ENCODE results near the gene ERICH6. TPM values are rescaled to one million over a fixed set of nuclear protein-coding genes. Genes with fewer than 3 reads are reported as not detected.
"Not testable (repeated sequence)": the region's sequence is repeated elsewhere in the genome, so short reads cannot be mapped to it uniquely, and the experiment has no call there.

ERICH6 gene
- total RNA-seq, 2 experiments from 2014 or later = 0.38 to 0.81 TPM

GRCh38 chr3:150622955-150623354 is 80.8 kb downstream of the ERICH6 start:
- Mint-ChIP-seq H3K4me1 (peaks cover 29% of the 10 kb centered on the region), H3K36me3 (ENCODE audit: low read depth) (peaks cover 62% of the 10 kb centered on the region)
- POLR2A ChIA-PET, DNase-seq, H3K4me3 Mint-ChIP-seq, H3K27ac Mint-ChIP-seq, CTCF ChIA-PET, H3K27me3 Mint-ChIP-seq, H3K9me3 Mint-ChIP-seq: not testable (repeated sequence)

GRCh38 chr3:150620002-150620689 is 83.6 kb downstream of the ERICH6 start:
- H3K27me3 Mint-ChIP-seq = no peaks in the 10 kb centered on the region
- ChIA-PET POLR2A (interaction anchor here (1.1 kb wide), 1 partner anchor 17 kb away, joined by 4 read pairs; the partner anchor contains the start of gene SELENOT), CTCF (interaction anchor here (0.9 kb wide), 1 partner anchor 168 kb away, joined by 3 read pairs; no protein-coding TSS in a partner anchor)
- H3K27ac Mint-ChIP-seq = no peak overlapping the region
- peaks cover 2% of the 10 kb centered on the region for H3K9me3 Mint-ChIP-seq
- peaks cover 50% of the 10 kb centered on the region for H3K36me3 Mint-ChIP-seq (ENCODE audit: low read depth)
- H3K4me3 Mint-ChIP-seq = no peak overlapping the region
- DNase-seq = no peak
- peaks cover 33% of the 10 kb centered on the region for H3K4me1 Mint-ChIP-seq

GRCh38 chr3:150613709-150614480 is 89.8 kb downstream of the ERICH6 start:
- Mint-ChIP-seq H3K27ac (peak overlapping the region; percentile 41), H3K4me3 (no peak overlapping the region), H3K4me1 (peaks cover 54% of the 10 kb centered on the region), H3K27me3 (no peaks in the 10 kb centered on the region), H3K36me3 (ENCODE audit: low read depth) (peaks cover 49% of the 10 kb centered on the region), H3K9me3 (peaks cover 4% of the 10 kb centered on the region)
- CTCF ChIA-PET = interaction anchor here (0.7 to 2.6 kb wide), 3 partner anchors 8 to 265 kb away, joined by 3 to 7 read pairs (median 3); partner anchors contain the start of gene SELENOT
- DNase-seq = no peak
- POLR2A ChIA-PET = interaction anchor here (0.9 to 3.2 kb wide), 5 partner anchors 8 to 149 kb away, joined by 3 to 37 read pairs (median 7); partner anchors contain the start of genes EIF2A, SELENOT and SERP1

- CTCF ChIA-PET = interaction anchor here (1.5 to 2.6 kb wide), 2 partner anchors 10 to 91 kb away, joined by 3 to 7 read pairs; partner anchors contain the start of genes ERICH6 and SELENOT
- Mint-ChIP-seq H3K4me3 (no peak overlapping the region), H3K9me3 (peaks cover 4% of the 10 kb centered on the region), H3K27ac (peak overlapping the region; percentile 49), H3K27me3 (no peaks in the 10 kb centered on the region), H3K36me3 (ENCODE audit: low read depth) (peaks cover 41% of the 10 kb centered on the region), H3K4me1 (peaks cover 58% of the 10 kb centered on the region)
- POLR2A ChIA-PET = interaction anchor here (1.2 to 3.2 kb wide), 4 partner anchors 10 to 151 kb away, joined by 4 to 37 read pairs (median 8); partner anchors contain the start of genes EIF2A, SELENOT and SERP1
- no peak for DNase-seq
These were observed 90.7 kb downstream of the ERICH6 start for GRCh38 chr3:150613034-150613433.

GRCh38 chr3:150612494-150612893 is 91.2 kb downstream of the ERICH6 start:
- ChIA-PET POLR2A (interaction anchor here (0.9 to 3.2 kb wide), 4 partner anchors 9 to 202 kb away, joined by 3 to 37 read pairs (median 6); partner anchors contain the start of gene SELENOT), CTCF (interaction anchor here (1.5 to 2.6 kb wide), 2 partner anchors 10 to 92 kb away, joined by 3 to 7 read pairs; partner anchors contain the start of genes ERICH6 and SELENOT)
- H3K9me3 Mint-ChIP-seq = peaks cover 4% of the 10 kb centered on the region
- peaks cover 63% of the 10 kb centered on the region for H3K4me1 Mint-ChIP-seq
- H3K4me3 Mint-ChIP-seq = no peak overlapping the region
- peaks cover 45% of the 10 kb centered on the region for H3K36me3 Mint-ChIP-seq (ENCODE audit: low read depth)
- no peak for DNase-seq
- peak overlapping the region; percentile 49 for H3K27ac Mint-ChIP-seq
- no peaks in the 10 kb centered on the region for H3K27me3 Mint-ChIP-seq

GRCh38 chr3:150611666-150612065 is 92.1 kb downstream of the ERICH6 start:
- CTCF ChIA-PET = interaction anchor here (1.1 to 2.6 kb wide), 3 partner anchors 9 to 150 kb away, joined by 3 to 7 read pairs (median 3); partner anchors contain the start of genes ERICH6 and SELENOT
- Mint-ChIP-seq H3K36me3 (ENCODE audit: low read depth) (peaks cover 46% of the 10 kb centered on the region), H3K4me3 (no peak overlapping the region), H3K4me1 (peaks cover 69% of the 10 kb centered on the region), H3K27ac (no peak overlapping the region), H3K9me3 (peaks cover 3% of the 10 kb centered on the region), H3K27me3 (no peaks in the 10 kb centered on the region)
- POLR2A ChIA-PET = interaction anchor here (3.2 kb wide), 1 partner anchor 8 kb away, joined by 37 read pairs; the partner anchor contains the start of gene SELENOT
- no peak for DNase-seq

GRCh38 chr3:150610785-150611184 is 92.9 kb downstream of the ERICH6 start:
- Mint-ChIP-seq H3K27me3 (no peaks in the 10 kb centered on the region), H3K4me3 (no peak overlapping the region), H3K9me3 (peaks cover 2% of the 10 kb centered on the region), H3K36me3 (ENCODE audit: low read depth) (peaks cover 52% of the 10 kb centered on the region), H3K4me1 (peaks cover 76% of the 10 kb centered on the region), H3K27ac (no peak overlapping the region)
- DNase-seq = no peak
- CTCF ChIA-PET = interaction anchor here (1.1 kb wide), 1 partner anchor 151 kb away, joined by 3 read pairs; no protein-coding TSS in a partner anchor
- POLR2A ChIA-PET = no interaction called here

- H3K27ac Mint-ChIP-seq = peak overlapping the region; percentile 11
- peaks cover 52% of the 10 kb centered on the region for H3K36me3 Mint-ChIP-seq (ENCODE audit: low read depth)
- no peak for DNase-seq
- peaks cover 2% of the 10 kb centered on the region for H3K9me3 Mint-ChIP-seq
- ChIA-PET CTCF (interaction anchor here (0.6 kb wide), 1 partner anchor 112 kb away, joined by 5 read pairs; no protein-coding TSS in a partner anchor), POLR2A (interaction anchor here (1.2 to 1.3 kb wide), 2 partner anchors 64 to 152 kb away, joined by 5 read pairs; partner anchors contain the start of genes EIF2A and SERP1)
- no peaks in the 10 kb centered on the region for H3K27me3 Mint-ChIP-seq
- H3K4me3 Mint-ChIP-seq = no peak overlapping the region
- H3K4me1 Mint-ChIP-seq = peaks cover 81% of the 10 kb centered on the region
These were observed 93.7 kb downstream of the ERICH6 start for GRCh38 chr3:150609988-150610387.

Other genes starting within 250 kb of the ERICH6 start
- 10 to 100 TPM; 98.4 to 98.5 TPM for gene SERP1, start 157.4 kb downstream of the ERICH6 start, total RNA-seq
- gene EIF2A, start 157.1 kb downstream of the ERICH6 start, total RNA-seq = 10 to 100 TPM; 81.7 to 86.4 TPM
- gene SELENOT, start 100.6 kb downstream of the ERICH6 start, total RNA-seq = 100 to 1,000 TPM; 124 to 130 TPM
- 10 to 100 TPM; 42.5 to 44.9 TPM for gene SIAH2, start 59.2 kb upstream of the ERICH6 start, total RNA-seq
- gene MINDY4B, start 201.5 kb upstream of the ERICH6 start, total RNA-seq = not detected